CD4-positive, alpha-beta T cell (primary cell): ENCODE data around the gene RASA3. TPM values are rescaled to one million over a fixed set of nuclear protein-coding genes. Genes with fewer than 3 reads are reported as not detected.
A peak's percentile ranks its signal among the peaks of the same experiment; 100 is the strongest.

Source experiments
- ATAC-seq: fragments of 200-7000 bp; cut with Tn5 transposase; one replicate; pipeline ENCODE4 v1.10.0; 2022; ENCODE audit warnings: mild to moderate bottlenecking; ENCODE audit not compliant: poor library complexity
- CTCF ChIA-PET: fragments of 350-600 bp; sonication (Branson Sonifier 250); formaldehyde crosslinking; loops from one replicate; lab custom pipeline; 2021; ENCODE audit warnings: antibody characterized with exemption, inconsistent platforms; lab: Charles Lee
- POLR2A ChIA-PET: fragments of 350-600 bp; sonication (Branson Sonifier 250); formaldehyde crosslinking; loops from one replicate; lab custom pipeline; 2021; ENCODE audit warnings: antibody characterized with exemption, inconsistent platforms; lab: Charles Lee
- DNase-seq, 14 experiments: peaks; one replicate each; pipeline ENCODE4 v3.0.0-alpha.2; 2013 to 2020; ENCODE audit warnings: mixed read lengths in 2 of 14
- H3K27ac ChIP-seq, 2 donors: one replicate each; pipeline versions ENCODE4 v1.5.1 to v1.7.0; 2013; ENCODE audit warnings: low read length in 2 of 2, low read depth in 1 of 2, mild to moderate bottlenecking in 1 of 2
- H3K27me3 ChIP-seq, 2 experiments: 1 replicate in 1 of 2; 2 replicates in 1 of 2; pipeline versions ENCODE4 v1.6.1 to v1.7.0; 2013; ENCODE audit warnings: low read length in 2 of 2, control low read depth in 1 of 2, mild to moderate bottlenecking in 1 of 2, moderate library complexity in 1 of 2; ENCODE audit not compliant: insufficient read depth in 2 of 2, control insufficient read depth in 1 of 2
- H3K36me3 ChIP-seq: one replicate; pipeline ENCODE4 v1.6.1; 2013; ENCODE audit warnings: low read length, control low read depth; ENCODE audit not compliant: insufficient read depth
- H3K4me1 ChIP-seq: one replicate; pipeline ENCODE4 v1.6.1; 2013; ENCODE audit warnings: low read length, control low read depth; ENCODE audit not compliant: insufficient read depth
- H3K4me3 ChIP-seq: one replicate; pipeline ENCODE4 v1.5.1; 2013; ENCODE audit warnings: mild to moderate bottlenecking, low read length, moderate library complexity
- H3K9me3 ChIP-seq, 2 experiments: 1 replicate in 1 of 2; 2 replicates in 1 of 2; pipeline versions ENCODE4 v1.6.1 to v1.7.0; 2013; ENCODE audit warnings: low read length in 2 of 2, mild to moderate bottlenecking in 2 of 2, control low read depth in 1 of 2, moderate library complexity in 1 of 2; ENCODE audit not compliant: control insufficient read depth in 1 of 2, insufficient read depth in 1 of 2
- H3K27ac Mint-ChIP-seq: one replicate; pipeline ENCODE4 v1.8.0; 2020; ENCODE audit warnings: mixed read lengths
- H3K27me3 Mint-ChIP-seq: one replicate; pipeline ENCODE4 v1.8.0; 2021; ENCODE audit warnings: mixed read lengths
- H3K36me3 Mint-ChIP-seq: one replicate; pipeline ENCODE4 v1.8.0; 2021; ENCODE audit warnings: low read depth, mixed read lengths
- H3K4me1 Mint-ChIP-seq: one replicate; pipeline ENCODE4 v1.8.0; 2021; ENCODE audit warnings: low read depth, mixed read lengths
- H3K4me3 Mint-ChIP-seq: one replicate; pipeline ENCODE4 v1.8.0; 2020; ENCODE audit warnings: mild to moderate bottlenecking, mixed read lengths
- H3K9me3 Mint-ChIP-seq: one replicate; pipeline ENCODE4 v1.8.0; 2020; ENCODE audit warnings: mixed read lengths
- CTCF ChIP-seq: fragments of 200-600 bp; IDR thresholded peaks from one replicate; pipeline ENCODE4 v1.8.0; 2022; ENCODE audit warnings: antibody characterized with exemption, mild to moderate bottlenecking
- intact Hi-C, 2 experiments: fragments of 100-400 bp; cut with DNase I in 1 of 2; cut with micrococcal nuclease in 1 of 2; formaldehyde crosslinking; loops; one replicate each; pipeline versions ENCODE4 v1.15.1 to v1.9.0; 2023 to 2025; cut with DNase I, micrococcal nuclease
- total RNA-seq, 174 experiments: library from RNA in 2 of 174; stranded (reverse) in 2 of 174; gene quantifications; one replicate each; pipeline ENCODE4 v1.2.3 and lab custom pipeline; 2021 to 2026

The RASA3 gene
- total RNA-seq, 2 experiments from 2014 or later = 181 to 184 TPM

GRCh38 chr13:114097893-114098688, 34.3 kb downstream of the RASA3 start:
- no peak for TF ChIP-seq CTCF
- intact Hi-C loops = no loop called here
- peak overlapping the region; percentile 53 for H3K27ac Mint-ChIP-seq
- Histone ChIP-seq H3K9me3 (peaks cover 0 to 8% of the 10 kb centered on the region in 2 experiments), H3K4me1 (peaks cover 77% of the 10 kb centered on the region), H3K36me3 (peaks cover 41% of the 10 kb centered on the region), H3K27me3 (no peaks in the 10 kb centered on the region), H3K27ac (no peak overlapping the region), H3K4me3 (no peak overlapping the region)
- ChIA-PET CTCF (interaction anchor here (0.7 kb wide), 1 partner anchor 12 kb away, joined by 3 read pairs; no protein-coding TSS in a partner anchor), POLR2A (no interaction called here)
- ATAC-seq (no peak), DNase-seq (peak in 2 of 14 experiments; percentile 3 to 28)
- H3K36me3 Mint-ChIP-seq = peaks cover 78% of the 10 kb centered on the region
- no peaks in the 10 kb centered on the region for H3K27me3 Mint-ChIP-seq
- peaks cover 11% of the 10 kb centered on the region for H3K9me3 Mint-ChIP-seq
- peaks cover 87% of the 10 kb centered on the region for H3K4me1 Mint-ChIP-seq
- H3K4me3 Mint-ChIP-seq = peak overlapping the region; percentile 80

- H3K4me3 ChIP-seq = no peak overlapping the region
- peak overlapping the region; percentile 53 for H3K27ac Mint-ChIP-seq
- H3K9me3 ChIP-seq = peaks cover 0 to 15% of the 10 kb centered on the region in 2 experiments
- POLR2A ChIA-PET = no interaction called here
- peak in 2 of 14 experiments; percentile 5 to 31 for DNase-seq
- peaks cover 87% of the 10 kb centered on the region for H3K4me1 Mint-ChIP-seq
- H3K27me3 Mint-ChIP-seq = no peaks in the 10 kb centered on the region
- intact Hi-C loops = no loop called here
- TF ChIP-seq CTCF = no peak
- no peaks in the 10 kb centered on the region for H3K27me3 ChIP-seq
- peaks cover 83% of the 10 kb centered on the region for H3K36me3 Mint-ChIP-seq
- peaks cover 70% of the 10 kb centered on the region for H3K4me1 ChIP-seq
- peak overlapping the region in 1 of 2 donors; percentile 22 for H3K27ac ChIP-seq
- peak overlapping the region; percentile 80 for H3K4me3 Mint-ChIP-seq
- no peak for ATAC-seq
- H3K36me3 ChIP-seq = peaks cover 35% of the 10 kb centered on the region
- H3K9me3 Mint-ChIP-seq = peaks cover 11% of the 10 kb centered on the region
- CTCF ChIA-PET = interaction anchor here (0.7 kb wide), 1 partner anchor 13 kb away, joined by 3 read pairs; no protein-coding TSS in a partner anchor
Measured at GRCh38 chr13:114097212-114097892, 35.1 kb downstream of the RASA3 start.

- CTCF ChIA-PET = no interaction called here
- no peaks in the 10 kb centered on the region for H3K27me3 Mint-ChIP-seq
- DNase-seq (no peak), ATAC-seq (no peak)
- Histone ChIP-seq H3K4me1 (peaks cover 65% of the 10 kb centered on the region), H3K36me3 (peaks cover 35% of the 10 kb centered on the region), H3K9me3 (peaks cover 0 to 18% of the 10 kb centered on the region in 2 experiments), H3K27me3 (no peaks in the 10 kb centered on the region), H3K4me3 (no peak overlapping the region), H3K27ac (peak overlapping the region in 1 of 2 donors; percentile 22)
- TF ChIP-seq CTCF = no peak
- H3K27ac Mint-ChIP-seq = peak overlapping the region; percentile 53
- peak overlapping the region; percentile 80 for H3K4me3 Mint-ChIP-seq
- peaks cover 83% of the 10 kb centered on the region for H3K36me3 Mint-ChIP-seq
- H3K4me1 Mint-ChIP-seq = peaks cover 86% of the 10 kb centered on the region
- intact Hi-C loops = no loop called here
- peaks cover 11% of the 10 kb centered on the region for H3K9me3 Mint-ChIP-seq
- POLR2A ChIA-PET = no interaction called here
Measured at GRCh38 chr13:114096811-114097211, 35.6 kb downstream of the RASA3 start.
